ENCODE measurements around the gene TMEM61. TPM values are rescaled to one million over a fixed set of nuclear protein-coding genes. Genes with fewer than 3 reads are reported as not detected.
"Not testable (repeated sequence)": the region's sequence is repeated elsewhere in the genome, so short reads cannot be mapped to it uniquely, and the experiment has no call there.

The TMEM61 gene
- total RNA-seq, 1 experiment from 2014 or later = 1.0 TPM

GRCh38 chr1:55015731-55016620, 35.5 kb downstream of the TMEM61 start:
- Histone ChIP-seq H3K4me3 (ENCODE audit: insufficient read depth, low read depth, low read length) (no peak overlapping the region), H3K36me3 (replicated peaks; ENCODE audit: control insufficient read depth, insufficient read depth, low read length) (no peaks in the 10 kb centered on the region), H3K27me3 (ENCODE audit: control insufficient read depth, insufficient read depth, low read length) (no peaks in the 10 kb centered on the region; the same call in 1 of the 2 replicates)
- no peak for DNase-seq

- H3K27me3 ChIP-seq (ENCODE audit: control insufficient read depth, insufficient read depth, low read length) = no peaks in the 10 kb centered on the region; the same call in 1 of the 2 replicates
- peak; percentile 39 for DNase-seq
- no peaks in the 10 kb centered on the region for H3K36me3 ChIP-seq (replicated peaks; ENCODE audit: control insufficient read depth, insufficient read depth, low read length)
- no peak overlapping the region for H3K4me3 ChIP-seq (ENCODE audit: insufficient read depth, low read depth, low read length)
These were observed 38.0 kb downstream of the TMEM61 start for GRCh38 chr1:55018395-55018794.

- H3K27me3 ChIP-seq (ENCODE audit: control insufficient read depth, insufficient read depth, low read length) = no peaks in the 10 kb centered on the region; the same call in 1 of the 2 replicates
- H3K36me3 ChIP-seq (replicated peaks; ENCODE audit: control insufficient read depth, insufficient read depth, low read length) = no peaks in the 10 kb centered on the region
- DNase-seq = peak; percentile 97
- H3K4me3 ChIP-seq (ENCODE audit: insufficient read depth, low read depth, low read length) = no peak overlapping the region
These were observed 41.6 kb downstream of the TMEM61 start for GRCh38 chr1:55021942-55022546.

GRCh38 chr1:55024163-55024562, 43.7 kb downstream of the TMEM61 start:
- not testable (repeated sequence) for H3K27me3 ChIP-seq (ENCODE audit: control insufficient read depth, insufficient read depth, low read length); H3K36me3 ChIP-seq (replicated peaks; ENCODE audit: control insufficient read depth, insufficient read depth, low read length); DNase-seq; H3K4me3 ChIP-seq (ENCODE audit: insufficient read depth, low read depth, low read length)

GRCh38 chr1:55026682-55027081, 46.3 kb downstream of the TMEM61 start:
- not testable (repeated sequence) for H3K4me3 ChIP-seq (ENCODE audit: insufficient read depth, low read depth, low read length); DNase-seq; H3K27me3 ChIP-seq (ENCODE audit: control insufficient read depth, insufficient read depth, low read length); H3K36me3 ChIP-seq (replicated peaks; ENCODE audit: control insufficient read depth, insufficient read depth, low read length)

GRCh38 chr1:55031098-55031497, 50.7 kb downstream of the TMEM61 start:
- H3K36me3 ChIP-seq (replicated peaks; ENCODE audit: control insufficient read depth, insufficient read depth, low read length); H3K4me3 ChIP-seq (ENCODE audit: insufficient read depth, low read depth, low read length); DNase-seq; H3K27me3 ChIP-seq (ENCODE audit: control insufficient read depth, insufficient read depth, low read length): not testable (repeated sequence)

GRCh38 chr1:55033265-55033614, 52.8 kb downstream of the TMEM61 start:
- DNase-seq = no peak
- H3K27me3 ChIP-seq (ENCODE audit: control insufficient read depth, insufficient read depth, low read length) = peaks cover 8% of the 10 kb centered on the region
- no peak overlapping the region for H3K4me3 ChIP-seq (ENCODE audit: insufficient read depth, low read depth, low read length)
- H3K36me3 ChIP-seq (replicated peaks; ENCODE audit: control insufficient read depth, insufficient read depth, low read length) = no peaks in the 10 kb centered on the region

GRCh38 chr1:55034476-55035133, 54.2 kb downstream of the TMEM61 start:
- no peak overlapping the region for H3K4me3 ChIP-seq (ENCODE audit: insufficient read depth, low read depth, low read length)
- DNase-seq = no peak
- no peaks in the 10 kb centered on the region for H3K36me3 ChIP-seq (replicated peaks; ENCODE audit: control insufficient read depth, insufficient read depth, low read length)
- peaks cover 22% of the 10 kb centered on the region for H3K27me3 ChIP-seq (ENCODE audit: control insufficient read depth, insufficient read depth, low read length)

GRCh38 chr1:55035904-55036303, 55.5 kb downstream of the TMEM61 start:
- Histone ChIP-seq H3K27me3 (ENCODE audit: control insufficient read depth, insufficient read depth, low read length) (peaks cover 35% of the 10 kb centered on the region), H3K36me3 (replicated peaks; ENCODE audit: control insufficient read depth, insufficient read depth, low read length) (no peaks in the 10 kb centered on the region), H3K4me3 (ENCODE audit: insufficient read depth, low read depth, low read length) (no peak overlapping the region)
- peak; percentile 74 for DNase-seq

- H3K4me3 ChIP-seq (ENCODE audit: insufficient read depth, low read depth, low read length) = no peak overlapping the region
- DNase-seq = no peak
- H3K27me3 ChIP-seq (ENCODE audit: control insufficient read depth, insufficient read depth, low read length) = peaks cover 39% of the 10 kb centered on the region
- H3K36me3 ChIP-seq (replicated peaks; ENCODE audit: control insufficient read depth, insufficient read depth, low read length) = no peaks in the 10 kb centered on the region
These were observed 57.5 kb downstream of the TMEM61 start for GRCh38 chr1:55037733-55038551.

- Histone ChIP-seq H3K36me3 (replicated peaks; ENCODE audit: control insufficient read depth, insufficient read depth, low read length) (no peaks in the 10 kb centered on the region), H3K4me3 (ENCODE audit: insufficient read depth, low read depth, low read length) (no peak overlapping the region), H3K27me3 (ENCODE audit: control insufficient read depth, insufficient read depth, low read length) (peaks cover 39% of the 10 kb centered on the region)
- no peak for DNase-seq
These were observed 58.1 kb downstream of the TMEM61 start for GRCh38 chr1:55038552-55038838.

GRCh38 chr1:55038974-55039341, 58.5 kb downstream of the TMEM61 start:
- Histone ChIP-seq H3K36me3 (replicated peaks; ENCODE audit: control insufficient read depth, insufficient read depth, low read length) (no peaks in the 10 kb centered on the region), H3K27me3 (ENCODE audit: control insufficient read depth, insufficient read depth, low read length) (peaks cover 39% of the 10 kb centered on the region), H3K4me3 (ENCODE audit: insufficient read depth, low read depth, low read length) (peak overlapping the region; percentile 67)
- no peak for DNase-seq

- Histone ChIP-seq H3K4me3 (ENCODE audit: insufficient read depth, low read depth, low read length) (peak within 1 kb of the TSS; percentile 67), H3K27me3 (ENCODE audit: control insufficient read depth, insufficient read depth, low read length) (peaks cover 39% of the 10 kb centered on the region), H3K36me3 (replicated peaks; ENCODE audit: control insufficient read depth, insufficient read depth, low read length) (no peaks in the 10 kb centered on the region)
- DNase-seq = peak; percentile 90
These were observed 59.1 kb downstream of the TMEM61 start, which contains the start of gene PCSK9 for GRCh38 chr1:55039342-55040082. PCSK9 (plus strand) TSS chr1:55039548; CDS start chr1:55039838, 290 bp downstream.

Data from H7 (cell line).